HG02852 (cell line): ENCODE data around the gene ZC2HC1C.
A peak's percentile ranks its signal among the peaks of the same experiment; 100 is the strongest.
"Not testable (repeated sequence)": the region's sequence is repeated elsewhere in the genome, so short reads cannot be mapped to it uniquely, and the experiment has no call there.

Experiments used
- ATAC-seq: cut with Tn5 transposase; IDR thresholded peaks from one replicate; pipeline ENCODE4 v1.9.1; 2021; ENCODE audit warnings: mild to moderate bottlenecking, moderate library complexity; ENCODE audit not compliant: unreplicated experiment

The ZC2HC1C gene

GRCh38 chr14:75090353-75090752 is 20.9 kb downstream of the ZC2HC1C start:
- no peak for ATAC-seq

GRCh38 chr14:75091251-75091650 is 21.8 kb downstream of the ZC2HC1C start:
- no peak for ATAC-seq

DNA sequence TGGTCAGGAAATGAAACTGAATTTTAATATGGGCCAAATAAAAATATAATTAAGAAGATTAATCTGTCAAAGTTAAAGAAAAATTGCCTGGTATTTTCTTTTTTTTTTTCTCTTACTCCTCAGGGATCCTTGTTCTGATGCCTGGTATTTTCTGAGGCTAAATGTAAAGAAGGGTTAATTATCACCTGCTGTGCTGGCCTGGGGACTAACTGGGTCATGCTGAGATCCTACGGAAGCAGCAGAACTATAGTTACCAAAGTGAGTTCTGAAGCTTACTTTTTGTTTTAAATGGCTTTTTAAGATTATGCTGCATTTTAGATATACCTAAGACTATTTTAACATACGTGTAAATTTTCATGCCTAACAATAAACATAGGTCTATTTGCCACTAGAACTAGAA is 23.3 kb downstream of the ZC2HC1C start:
- no peak for ATAC-seq

DNA sequence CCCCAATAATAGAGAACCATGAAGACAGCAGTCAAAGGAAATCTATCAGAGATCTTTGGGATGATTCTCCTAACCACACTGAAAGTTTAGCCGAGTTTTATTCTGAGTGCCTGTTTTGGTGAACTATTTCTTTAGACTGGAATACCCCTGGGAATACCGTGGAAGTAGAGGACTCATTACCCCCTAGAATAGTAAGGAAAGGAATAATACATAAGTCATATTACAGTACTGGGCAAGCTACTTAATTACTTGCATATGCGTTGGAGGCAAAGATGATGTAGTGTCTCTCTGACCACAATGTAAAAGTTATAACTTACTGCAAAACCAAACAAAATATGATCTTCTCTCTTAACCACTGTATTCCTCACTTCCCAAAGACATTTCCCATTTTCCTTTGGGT is 25.5 kb downstream of the ZC2HC1C start:
- ATAC-seq: no peak

GRCh38 chr14:75095690-75096089 is 26.2 kb downstream of the ZC2HC1C start:
- no peak for ATAC-seq

DNA sequence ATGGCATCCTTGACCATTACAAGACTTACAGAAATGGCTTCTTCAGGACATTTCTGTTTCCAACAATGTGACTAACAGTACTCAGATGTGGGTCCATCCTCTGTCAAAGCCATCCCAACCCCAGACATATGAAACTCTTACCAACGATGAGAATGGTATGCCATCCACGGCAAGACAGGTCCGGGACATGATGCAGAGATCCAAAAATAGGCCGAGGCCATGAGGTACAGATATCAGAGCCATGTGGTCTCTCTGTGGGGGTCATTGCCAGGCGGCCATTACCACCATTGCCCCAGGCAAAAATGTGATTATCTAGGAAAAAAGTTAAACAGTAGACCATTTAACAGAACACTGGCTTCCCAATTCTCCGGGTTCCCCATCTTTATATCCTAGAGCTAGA is 27.5 kb downstream of the ZC2HC1C start:
- no peak for ATAC-seq

DNA sequence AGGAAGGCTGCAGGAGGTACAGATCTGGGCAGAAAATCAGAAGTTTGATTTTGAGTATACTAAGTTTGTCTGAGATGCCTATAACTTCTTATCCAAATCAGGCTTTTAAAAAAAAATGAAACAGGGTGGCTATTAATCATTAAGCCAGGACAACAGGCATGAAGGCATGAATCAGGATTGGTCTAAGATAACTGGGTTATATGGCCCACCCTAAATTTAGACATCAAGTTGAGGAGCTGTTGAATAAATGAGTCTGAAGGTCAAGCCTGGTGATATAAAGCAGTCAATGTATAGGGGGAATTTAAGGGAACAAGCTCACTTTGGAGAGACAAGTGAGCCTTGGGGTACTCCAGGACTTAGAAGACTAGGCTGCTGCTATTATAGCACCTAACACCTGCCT is 28.8 kb downstream of the ZC2HC1C start:
- ATAC-seq: no peak

DNA sequence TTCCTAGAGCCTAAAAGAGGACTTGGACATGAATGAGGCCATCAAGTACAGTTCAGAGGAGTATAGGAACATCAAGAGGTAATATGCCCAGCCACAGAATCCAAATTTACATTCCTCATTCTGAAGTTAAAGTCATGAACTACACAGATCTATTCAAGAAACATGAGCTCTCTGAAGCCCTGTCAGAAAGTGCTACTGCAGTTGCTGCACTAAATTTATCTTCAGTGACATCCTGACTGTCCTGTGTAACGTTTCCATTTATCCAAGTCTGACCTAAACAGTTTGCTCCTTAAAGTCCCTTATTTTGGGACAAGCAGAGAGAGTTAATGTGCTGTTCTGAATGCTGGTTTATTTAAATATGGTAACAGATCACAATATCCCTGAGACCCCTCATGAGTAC is 29.2 kb downstream of the ZC2HC1C start:
- ATAC-seq: no peak

DNA sequence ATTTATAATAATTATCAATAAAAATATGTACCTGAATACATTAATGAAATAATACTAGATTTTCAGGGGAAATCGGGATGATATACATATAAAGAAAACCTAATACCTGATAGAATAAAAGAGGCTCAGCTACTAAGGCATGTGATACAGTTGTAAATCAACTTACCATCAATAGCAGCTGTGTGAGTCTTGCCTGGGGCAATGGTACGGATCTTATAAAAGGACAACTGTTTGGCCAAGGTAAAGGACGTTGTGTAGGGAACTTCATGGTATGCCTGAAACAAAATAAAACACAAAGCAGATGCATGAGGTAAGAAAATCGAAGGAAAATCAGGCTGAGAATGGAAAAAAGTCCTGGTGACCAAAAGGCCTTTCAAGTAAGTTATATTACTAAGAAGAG is 32.0 kb downstream of the ZC2HC1C start:
- ATAC-seq: no peak

DNA sequence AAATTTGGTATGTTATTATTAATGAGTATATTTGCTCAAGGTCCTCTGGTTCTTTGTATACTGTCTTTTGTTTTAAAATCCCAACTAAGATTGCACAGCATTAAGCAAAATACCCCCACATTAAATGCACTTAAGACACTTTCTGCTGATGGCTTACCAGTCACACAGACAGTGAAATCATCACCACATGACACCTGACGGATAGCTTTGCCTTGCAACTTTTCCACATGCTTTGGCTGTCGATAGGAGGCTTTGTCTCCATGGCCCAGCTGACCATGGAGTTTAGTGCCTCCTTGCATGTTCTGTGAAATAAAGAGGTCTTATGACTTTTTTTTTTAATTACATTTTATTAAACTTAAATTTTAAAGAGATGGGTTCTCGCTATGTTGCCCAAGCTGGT is 37.7 kb downstream of the ZC2HC1C start:
- ATAC-seq: no peak

- ATAC-seq: no peak
These were observed 40.4 kb downstream of the ZC2HC1C start for GRCh38 chr14:75109877-75110276.

DNA sequence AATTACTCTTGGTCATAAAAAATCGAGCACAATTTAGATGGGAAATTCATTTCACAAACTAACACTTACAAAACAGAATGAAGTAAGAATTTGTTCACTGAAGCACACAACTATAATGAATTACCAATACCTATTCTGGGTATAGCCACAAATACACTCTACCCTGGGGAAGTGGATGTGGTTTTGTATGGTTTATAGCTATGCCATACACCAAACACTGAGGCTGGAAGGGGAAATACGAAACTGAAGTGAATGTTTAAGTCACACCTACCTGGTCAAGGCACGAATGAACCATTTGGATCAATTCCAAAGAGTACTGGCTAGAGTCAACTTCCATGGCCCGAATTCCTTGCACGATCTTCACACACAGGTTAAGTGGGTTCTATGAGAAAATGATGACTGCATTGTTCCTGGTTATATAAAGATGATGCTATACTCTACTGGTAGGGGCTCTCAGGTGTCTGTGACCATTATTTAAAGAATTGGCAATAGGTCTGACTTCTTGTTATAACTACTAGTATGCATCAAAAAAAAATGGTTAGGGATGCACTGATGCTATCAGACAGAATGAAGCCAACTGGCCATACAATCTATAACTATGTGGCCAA is 44.6 kb downstream of the ZC2HC1C start:
- ATAC-seq: no peak

- ATAC-seq: no peak
These were observed 49.6 kb downstream of the ZC2HC1C start for GRCh38 chr14:75119056-75119455.

DNA sequence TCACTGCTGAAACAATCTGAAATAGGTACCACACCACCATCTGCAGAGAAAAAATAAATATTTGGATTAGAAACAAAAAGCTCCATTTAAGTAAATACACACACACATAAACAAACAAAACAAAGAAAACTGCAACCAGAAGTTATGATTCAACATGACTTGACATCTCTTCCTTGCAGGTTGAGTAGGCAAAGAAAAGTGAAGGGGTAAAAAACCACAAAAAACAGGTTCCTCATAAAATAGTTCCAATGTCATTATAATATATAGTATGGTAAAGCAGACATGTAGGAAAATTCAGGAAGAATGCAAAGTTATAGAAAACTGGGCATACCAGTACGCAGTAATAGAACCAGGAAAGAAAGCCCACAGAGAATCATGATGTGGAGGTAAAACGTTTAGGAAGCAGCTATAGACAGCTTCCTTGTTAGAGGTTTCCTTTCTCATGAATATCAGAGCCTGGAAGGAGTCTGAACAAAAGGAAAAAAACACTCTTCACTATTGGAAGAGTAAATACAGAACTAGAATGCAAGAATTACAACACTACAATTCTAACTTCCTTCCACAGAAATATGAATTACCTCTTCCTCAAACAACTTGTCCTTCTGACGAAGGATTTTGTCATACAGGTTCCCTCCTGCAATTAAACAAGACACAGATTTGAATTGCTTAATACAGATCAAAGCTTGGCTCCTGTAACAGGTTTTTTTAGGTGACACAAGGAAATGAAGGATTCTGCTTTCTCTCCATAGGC is 51.3 kb downstream of the ZC2HC1C start:
- no peak for ATAC-seq

GRCh38 chr14:75121552-75121951 is 52.1 kb downstream of the ZC2HC1C start:
- ATAC-seq: no peak

GRCh38 chr14:75123991-75124390 is 54.5 kb downstream of the ZC2HC1C start:
- no peak for ATAC-seq

DNA sequence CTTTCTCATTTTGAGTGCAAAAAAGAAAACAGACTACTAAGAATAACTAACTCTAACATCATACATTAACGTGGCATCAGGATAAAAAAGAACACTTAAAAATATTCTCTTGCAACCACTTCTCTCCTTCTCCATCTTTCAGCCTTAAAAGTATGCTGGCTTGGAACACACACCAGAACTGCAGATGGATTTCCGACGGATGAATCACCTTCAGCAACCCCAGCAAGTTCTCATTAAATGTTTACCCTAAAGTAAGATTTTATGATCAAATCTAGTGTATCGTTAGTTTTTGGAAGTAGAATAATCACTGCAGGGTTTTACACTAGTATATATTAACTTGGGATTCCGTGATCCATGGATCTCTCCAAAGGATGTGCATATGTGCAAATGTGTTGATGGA is 56.2 kb downstream of the ZC2HC1C start:
- ATAC-seq: no peak

- no peak for ATAC-seq
These were observed 56.7 kb downstream of the ZC2HC1C start for GRCh38 chr14:75126121-75126544.

GRCh38 chr14:75126679-75127473 is 57.4 kb downstream of the ZC2HC1C start, which contains the start of gene NEK9:
Gene NEK9 (minus strand): TSS chr14:75127048. CDS start chr14:75126921, 127 bp downstream.
- ATAC-seq: peak; percentile 91

DNA sequence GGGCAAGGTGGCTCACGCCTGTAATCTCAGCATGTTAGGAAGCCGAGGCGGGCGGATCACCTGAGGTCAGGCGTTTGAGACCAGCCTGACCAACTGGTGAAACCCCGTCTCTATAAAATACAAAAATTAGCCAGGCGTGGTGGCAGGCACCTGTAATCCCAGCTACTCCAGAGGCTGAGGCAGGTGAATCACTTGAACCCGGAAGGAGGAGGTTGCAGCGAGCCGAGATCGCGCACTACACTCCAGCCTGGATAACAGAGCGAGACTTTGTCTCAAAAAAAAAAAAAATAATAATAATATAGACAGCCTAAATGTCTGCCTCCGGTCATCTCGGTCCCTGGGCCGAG is 58.0 kb downstream of the ZC2HC1C start:
- not testable (repeated sequence) for ATAC-seq

GRCh38 chr14:75127903-75128595 is 58.6 kb downstream of the ZC2HC1C start:
- no peak for ATAC-seq
